Astrocyte (in vitro differentiated cells and primary cell): ENCODE measurements around the gene DISC1. TPM values are rescaled to one million over a fixed set of nuclear protein-coding genes. Genes with fewer than 3 reads are reported as not detected.

Source experiments
- DNase-seq: peaks from one replicate; pipeline ENCODE4 v3.0.0-alpha.2; 2010; ENCODE audit warnings: low read depth
- FAIRE-seq: peaks from 2 replicates; lab custom pipeline; 2011; peaks lifted over from hg19 to GRCh38; lab: Jason Lieb, UNC
- H2AFZ ChIP-seq: 2 replicates; pipeline ENCODE4 v1.6.0; 2012; ENCODE audit warnings: low read depth, low read length, inconsistent platforms
- H3K27ac ChIP-seq: 2 replicates; pipeline ENCODE4 v1.5.1; 2011; ENCODE audit warnings: low read depth, low read length, inconsistent platforms
- H3K27me3 ChIP-seq: 2 replicates; pipeline ENCODE4 v1.6.0; 2011; ENCODE audit warnings: low read length, inconsistent platforms; ENCODE audit not compliant: insufficient read depth
- H3K36me3 ChIP-seq: 2 replicates; pipeline ENCODE4 v1.5.1; 2011; ENCODE audit warnings: low read length, inconsistent platforms; ENCODE audit not compliant: insufficient read depth
- H3K4me1 ChIP-seq: 2 replicates; pipeline ENCODE4 v1.5.1; 2011; ENCODE audit warnings: low read length, inconsistent platforms; ENCODE audit not compliant: insufficient read depth
- H3K4me2 ChIP-seq: 2 replicates; pipeline ENCODE4 v1.6.0; 2012; ENCODE audit warnings: low read length, inconsistent platforms
- H3K4me3 ChIP-seq: 2 replicates; pipeline ENCODE4 v1.5.1; 2011; ENCODE audit warnings: low read depth, mild to moderate bottlenecking, low read length, inconsistent platforms; ENCODE audit not compliant: insufficient read depth
- H3K79me2 ChIP-seq: 2 replicates; pipeline ENCODE4 v1.6.0; 2012; ENCODE audit warnings: mild to moderate bottlenecking, low read length, inconsistent platforms; ENCODE audit not compliant: insufficient read depth
- H3K9ac ChIP-seq: 2 replicates; pipeline ENCODE4 v1.6.0; 2012; ENCODE audit warnings: mild to moderate bottlenecking, low read length, inconsistent platforms
- H3K9me3 ChIP-seq: 2 replicates; pipeline ENCODE4 v1.5.1; 2012; ENCODE audit warnings: low read depth, mild to moderate bottlenecking, low read length, inconsistent platforms; ENCODE audit not compliant: insufficient read depth
- H4K20me1 ChIP-seq: 2 replicates; pipeline ENCODE4 v1.6.0; 2012; ENCODE audit warnings: low read length, inconsistent platforms; ENCODE audit not compliant: insufficient read depth
- H3K27ac Mint-ChIP-seq: one replicate; pipeline ENCODE4 v1.8.0; 2021; ENCODE audit warnings: mild to moderate bottlenecking, mixed read lengths; ENCODE audit not compliant: unreplicated experiment
- H3K27me3 Mint-ChIP-seq: one replicate; pipeline ENCODE4 v1.8.0; 2021; ENCODE audit warnings: low read depth, mixed read lengths; ENCODE audit not compliant: unreplicated experiment
- H3K36me3 Mint-ChIP-seq: one replicate; pipeline ENCODE4 v1.8.0; 2021; ENCODE audit warnings: low read depth, mixed read lengths; ENCODE audit not compliant: unreplicated experiment
- H3K4me1 Mint-ChIP-seq: one replicate; pipeline ENCODE4 v1.8.0; 2021; ENCODE audit warnings: low read depth, mixed read lengths; ENCODE audit not compliant: unreplicated experiment
- H3K4me3 Mint-ChIP-seq: one replicate; pipeline ENCODE4 v1.8.0; 2021; ENCODE audit warnings: mild to moderate bottlenecking, moderate library complexity, mixed read lengths; ENCODE audit not compliant: unreplicated experiment
- H3K9me3 Mint-ChIP-seq: one replicate; pipeline ENCODE4 v1.8.0; 2021; ENCODE audit warnings: mild to moderate bottlenecking, mixed read lengths; ENCODE audit not compliant: unreplicated experiment
- EZH2 ChIP-seq: IDR thresholded peaks from 2 replicates; pipeline ENCODE4 v1.6.1; 2012; ENCODE audit warnings: mild to moderate bottlenecking, low read length, inconsistent platforms; ENCODE audit not compliant: insufficient read depth
- total RNA-seq: library from RNA; stranded (reverse); gene quantifications from 2 replicates; pipeline ENCODE4 v1.2.1, GENCODE V29; 2021
- TF ChIP-seq, protein P1 (sequence below): IDR thresholded peaks from 2 replicates; pipeline ENCODE4 v1.5.1; 2011; ENCODE audit warnings: low read depth, mild to moderate bottlenecking, inconsistent platforms, low read length, moderate library complexity; ENCODE audit not compliant: insufficient read depth

The DISC1 gene
- total RNA-seq, 1 donor from 2014 or later, result 9.1 TPM

DNA sequence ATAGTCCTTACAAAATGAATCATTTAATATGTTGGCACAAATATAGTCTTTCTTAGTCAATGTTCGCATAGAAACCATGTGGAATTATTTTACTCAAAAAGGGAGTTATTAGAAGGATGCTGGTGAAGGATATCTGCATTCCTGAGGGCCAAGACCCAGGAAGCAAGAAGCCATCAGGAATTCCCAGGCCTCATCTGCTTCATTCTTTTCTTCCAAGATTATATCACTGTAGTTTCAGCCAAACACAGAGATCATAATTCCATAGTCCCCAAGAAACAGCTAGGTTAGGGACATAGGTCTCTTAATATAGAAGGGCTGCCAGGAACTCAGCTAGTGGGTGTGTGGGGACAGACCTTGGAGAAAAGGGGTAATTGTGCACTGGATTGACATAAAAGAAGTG, 28.6 kb upstream of the DISC1 start:
- Histone ChIP-seq H3K4me2 (no peak overlapping the region), H3K4me3 (no peak overlapping the region), H3K9me3 (no peaks in the 10 kb centered on the region), H3K27me3 (no peaks in the 10 kb centered on the region), H3K9ac (no peak overlapping the region), H3K27ac (no peak overlapping the region), H3K4me1 (no peaks in the 10 kb centered on the region), H3K79me2 (no peaks in the 10 kb centered on the region), H3K36me3 (no peaks in the 10 kb centered on the region), H4K20me1 (no peaks in the 10 kb centered on the region), H2AFZ (no peak overlapping the region)
- Mint-ChIP-seq H3K4me3 (no peak overlapping the region), H3K27me3 (no peaks in the 10 kb centered on the region), H3K36me3 (no peaks in the 10 kb centered on the region), H3K27ac (no peak overlapping the region), H3K9me3 (no peaks in the 10 kb centered on the region), H3K4me1 (peaks cover 15% of the 10 kb centered on the region)
- no peak for DNase-seq
- no peak for FAIRE-seq
- no peak for TF ChIP-seq EZH2
- TF ChIP-seq, protein P1, sequence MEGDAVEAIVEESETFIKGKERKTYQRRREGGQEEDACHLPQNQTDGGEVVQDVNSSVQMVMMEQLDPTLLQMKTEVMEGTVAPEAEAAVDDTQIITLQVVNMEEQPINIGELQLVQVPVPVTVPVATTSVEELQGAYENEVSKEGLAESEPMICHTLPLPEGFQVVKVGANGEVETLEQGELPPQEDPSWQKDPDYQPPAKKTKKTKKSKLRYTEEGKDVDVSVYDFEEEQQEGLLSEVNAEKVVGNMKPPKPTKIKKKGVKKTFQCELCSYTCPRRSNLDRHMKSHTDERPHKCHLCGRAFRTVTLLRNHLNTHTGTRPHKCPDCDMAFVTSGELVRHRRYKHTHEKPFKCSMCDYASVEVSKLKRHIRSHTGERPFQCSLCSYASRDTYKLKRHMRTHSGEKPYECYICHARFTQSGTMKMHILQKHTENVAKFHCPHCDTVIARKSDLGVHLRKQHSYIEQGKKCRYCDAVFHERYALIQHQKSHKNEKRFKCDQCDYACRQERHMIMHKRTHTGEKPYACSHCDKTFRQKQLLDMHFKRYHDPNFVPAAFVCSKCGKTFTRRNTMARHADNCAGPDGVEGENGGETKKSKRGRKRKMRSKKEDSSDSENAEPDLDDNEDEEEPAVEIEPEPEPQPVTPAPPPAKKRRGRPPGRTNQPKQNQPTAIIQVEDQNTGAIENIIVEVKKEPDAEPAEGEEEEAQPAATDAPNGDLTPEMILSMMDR, result no peak

DNA sequence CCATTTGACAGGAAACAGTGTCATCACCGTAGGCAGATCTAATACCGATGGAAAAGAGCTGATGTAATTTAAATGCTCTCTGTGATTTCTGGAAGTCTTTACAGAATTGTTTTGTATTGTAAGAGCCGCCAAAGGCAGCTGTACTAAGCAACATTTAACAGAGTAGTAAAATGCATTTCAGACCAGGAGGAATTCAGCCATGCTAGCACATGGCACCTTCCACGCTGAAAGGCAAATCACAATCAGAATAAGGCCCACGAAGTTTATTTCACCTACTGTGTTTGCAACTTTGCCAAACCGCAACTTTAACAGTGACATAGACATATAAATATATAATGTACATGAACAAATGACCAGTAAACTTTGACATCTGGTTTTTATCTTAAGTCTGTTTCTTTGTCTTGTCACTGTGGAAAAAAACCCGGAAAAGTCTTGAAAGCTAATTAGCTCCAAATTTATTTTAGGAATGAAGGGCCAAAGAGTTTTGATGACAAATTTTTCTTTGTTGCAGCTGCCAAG, 26.1 kb upstream of the DISC1 start:
- H3K4me3 Mint-ChIP-seq, result no peak overlapping the region
- no peak for FAIRE-seq
- no peak overlapping the region for H2AFZ ChIP-seq

More for the DNA sequence above, 26.1 kb upstream of the DISC1 start:
- H3K27me3 ChIP-seq, result no peaks in the 10 kb centered on the region
- Mint-ChIP-seq H3K9me3 (no peaks in the 10 kb centered on the region), H3K4me1 (peaks cover 15% of the 10 kb centered on the region), H3K27ac (no peak overlapping the region), H3K36me3 (no peaks in the 10 kb centered on the region), H3K27me3 (no peaks in the 10 kb centered on the region)
- H3K9me3 ChIP-seq, result no peaks in the 10 kb centered on the region
- DNase-seq, result no peak
- no peaks in the 10 kb centered on the region for H3K36me3 ChIP-seq
- H4K20me1 ChIP-seq, result no peaks in the 10 kb centered on the region
- H3K27ac ChIP-seq, result no peak overlapping the region
- no peak overlapping the region for H3K4me2 ChIP-seq
- H3K4me3 ChIP-seq, result no peak overlapping the region
- no peaks in the 10 kb centered on the region for H3K79me2 ChIP-seq
- TF ChIP-seq EZH2, result no peak
- TF ChIP-seq, protein P1, result no peak
- H3K4me1 ChIP-seq, result peaks cover 3% of the 10 kb centered on the region
- no peak overlapping the region for H3K9ac ChIP-seq
